Measurements from ENCODE around the gene MPHOSPH9.

DNA sequence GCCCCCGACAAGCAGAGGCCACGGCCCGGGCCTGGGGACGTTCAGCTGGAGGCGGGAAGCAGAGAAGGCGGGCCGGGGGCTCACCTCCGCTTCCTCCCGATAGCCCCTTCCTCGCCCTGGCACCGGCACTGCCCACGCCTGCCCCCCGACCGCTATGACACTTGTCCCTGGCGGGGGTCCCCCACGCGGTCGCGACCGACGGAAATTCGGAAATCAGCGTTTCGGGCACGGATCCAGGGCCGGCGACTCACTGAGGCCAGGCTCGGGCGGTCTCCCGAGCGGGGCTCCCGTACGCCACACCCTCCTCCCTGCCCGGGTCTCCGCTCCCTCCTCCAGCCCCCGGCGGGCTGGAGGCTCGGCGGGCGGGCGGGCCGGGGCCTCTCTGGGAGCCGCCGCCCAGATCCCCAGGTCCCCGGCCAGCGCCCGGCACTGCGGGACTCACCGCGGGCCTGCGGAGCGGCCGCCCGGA, 82.6 kb downstream of the MPHOSPH9 start:
- TF ChIP-seq ZNF816 (CRISPR knock-in tag; IDR thresholded peaks at IDR 0.05; ENCODE audit: borderline replicate concordance) (no peak), ZNF879 (CRISPR knock-in tag; IDR thresholded peaks at IDR 0.05) (no peak), MAFF (IDR thresholded peaks at IDR 0.05; ENCODE audit: low read depth, low read length) (no peak), U2AF1 (optimal IDR thresholded peaks at IDR 0.05; ENCODE audit: low read depth, low read length) (no peak), CBFB (CRISPR knock-in tag; IDR thresholded peaks at IDR 0.05) (no peak), POLR2G (IDR thresholded peaks at IDR 0.05; ENCODE audit: low read depth, low read length) (no peak), TCF7L2 (IDR thresholded peaks at IDR 0.05; ENCODE audit: low read depth, low read length) (no peak), ZNF317 (CRISPR knock-in tag; IDR thresholded peaks at IDR 0.05) (no peak), SP5 (CRISPR knock-in tag; IDR thresholded peaks at IDR 0.05; ENCODE audit: borderline replicate concordance, low read depth) (no peak), KDM6A (CRISPR knock-in tag; IDR thresholded peaks at IDR 0.05; ENCODE audit: low read depth) (no peak), MXI1 (IDR thresholded peaks at IDR 0.05; ENCODE audit: borderline replicate concordance, low read depth, low read length) (no peak)
- TF ChIP-seq, protein P1, sequence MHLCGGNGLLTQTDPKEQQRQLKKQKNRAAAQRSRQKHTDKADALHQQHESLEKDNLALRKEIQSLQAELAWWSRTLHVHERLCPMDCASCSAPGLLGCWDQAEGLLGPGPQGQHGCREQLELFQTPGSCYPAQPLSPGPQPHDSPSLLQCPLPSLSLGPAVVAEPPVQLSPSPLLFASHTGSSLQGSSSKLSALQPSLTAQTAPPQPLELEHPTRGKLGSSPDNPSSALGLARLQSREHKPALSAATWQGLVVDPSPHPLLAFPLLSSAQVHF (CRISPR knock-in tag; IDR thresholded peaks at IDR 0.05) = no peak
- TF ChIP-seq, protein P2, sequence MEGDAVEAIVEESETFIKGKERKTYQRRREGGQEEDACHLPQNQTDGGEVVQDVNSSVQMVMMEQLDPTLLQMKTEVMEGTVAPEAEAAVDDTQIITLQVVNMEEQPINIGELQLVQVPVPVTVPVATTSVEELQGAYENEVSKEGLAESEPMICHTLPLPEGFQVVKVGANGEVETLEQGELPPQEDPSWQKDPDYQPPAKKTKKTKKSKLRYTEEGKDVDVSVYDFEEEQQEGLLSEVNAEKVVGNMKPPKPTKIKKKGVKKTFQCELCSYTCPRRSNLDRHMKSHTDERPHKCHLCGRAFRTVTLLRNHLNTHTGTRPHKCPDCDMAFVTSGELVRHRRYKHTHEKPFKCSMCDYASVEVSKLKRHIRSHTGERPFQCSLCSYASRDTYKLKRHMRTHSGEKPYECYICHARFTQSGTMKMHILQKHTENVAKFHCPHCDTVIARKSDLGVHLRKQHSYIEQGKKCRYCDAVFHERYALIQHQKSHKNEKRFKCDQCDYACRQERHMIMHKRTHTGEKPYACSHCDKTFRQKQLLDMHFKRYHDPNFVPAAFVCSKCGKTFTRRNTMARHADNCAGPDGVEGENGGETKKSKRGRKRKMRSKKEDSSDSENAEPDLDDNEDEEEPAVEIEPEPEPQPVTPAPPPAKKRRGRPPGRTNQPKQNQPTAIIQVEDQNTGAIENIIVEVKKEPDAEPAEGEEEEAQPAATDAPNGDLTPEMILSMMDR (CRISPR knock-in tag; IDR thresholded peaks at IDR 0.05) = 0 out of 2 replicates have a peak, but pooled peaks have one; percentile 7
